Measurements from ENCODE around the gene IL17REL. TPM values are rescaled to one million over a fixed set of nuclear protein-coding genes. Genes with fewer than 3 reads are reported as not detected.

Gene IL17REL
- total RNA-seq, 4 donors from 2014 or later, result not detected

- TF ChIP-seq, protein P1, sequence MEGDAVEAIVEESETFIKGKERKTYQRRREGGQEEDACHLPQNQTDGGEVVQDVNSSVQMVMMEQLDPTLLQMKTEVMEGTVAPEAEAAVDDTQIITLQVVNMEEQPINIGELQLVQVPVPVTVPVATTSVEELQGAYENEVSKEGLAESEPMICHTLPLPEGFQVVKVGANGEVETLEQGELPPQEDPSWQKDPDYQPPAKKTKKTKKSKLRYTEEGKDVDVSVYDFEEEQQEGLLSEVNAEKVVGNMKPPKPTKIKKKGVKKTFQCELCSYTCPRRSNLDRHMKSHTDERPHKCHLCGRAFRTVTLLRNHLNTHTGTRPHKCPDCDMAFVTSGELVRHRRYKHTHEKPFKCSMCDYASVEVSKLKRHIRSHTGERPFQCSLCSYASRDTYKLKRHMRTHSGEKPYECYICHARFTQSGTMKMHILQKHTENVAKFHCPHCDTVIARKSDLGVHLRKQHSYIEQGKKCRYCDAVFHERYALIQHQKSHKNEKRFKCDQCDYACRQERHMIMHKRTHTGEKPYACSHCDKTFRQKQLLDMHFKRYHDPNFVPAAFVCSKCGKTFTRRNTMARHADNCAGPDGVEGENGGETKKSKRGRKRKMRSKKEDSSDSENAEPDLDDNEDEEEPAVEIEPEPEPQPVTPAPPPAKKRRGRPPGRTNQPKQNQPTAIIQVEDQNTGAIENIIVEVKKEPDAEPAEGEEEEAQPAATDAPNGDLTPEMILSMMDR (IDR thresholded peaks at IDR 0.05; ENCODE audit: low read depth), result no peak
These were observed 61.4 kb downstream of the IL17REL start for GRCh38 chr22:49951000-49951677.

DNA sequence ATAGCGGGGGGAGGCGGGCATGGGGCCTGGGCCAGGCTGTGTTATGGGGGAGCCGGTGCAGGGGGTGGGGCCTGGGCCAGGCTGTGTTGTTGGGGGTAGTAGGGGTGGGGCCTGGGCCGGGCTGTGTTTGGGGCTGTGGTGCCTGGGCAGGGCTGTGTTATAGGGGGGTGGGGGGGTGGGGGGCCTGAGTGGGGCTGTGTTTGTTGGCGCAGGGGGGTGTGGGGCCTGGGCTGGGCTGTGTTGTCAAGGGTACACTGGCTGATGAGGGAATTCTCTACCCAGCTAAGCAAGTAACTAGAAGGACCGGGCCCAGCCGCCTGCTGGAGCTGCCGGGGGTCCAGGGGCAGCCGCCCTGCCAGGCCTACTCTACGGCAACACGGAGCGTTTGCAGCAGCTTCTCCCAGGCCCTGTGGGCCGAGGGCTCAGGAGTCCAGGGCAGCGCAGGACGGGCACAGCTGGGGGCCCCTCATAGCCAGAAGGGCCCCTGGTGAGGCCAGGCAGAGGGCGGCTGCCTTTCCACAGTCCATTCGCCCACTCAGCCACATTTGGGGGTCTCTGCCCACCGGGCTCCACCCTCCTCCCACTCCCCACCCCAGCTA, 62.1 kb downstream of the IL17REL start:
- TF ChIP-seq, protein P1 (IDR thresholded peaks at IDR 0.05; ENCODE audit: low read depth), result no peak

DNA sequence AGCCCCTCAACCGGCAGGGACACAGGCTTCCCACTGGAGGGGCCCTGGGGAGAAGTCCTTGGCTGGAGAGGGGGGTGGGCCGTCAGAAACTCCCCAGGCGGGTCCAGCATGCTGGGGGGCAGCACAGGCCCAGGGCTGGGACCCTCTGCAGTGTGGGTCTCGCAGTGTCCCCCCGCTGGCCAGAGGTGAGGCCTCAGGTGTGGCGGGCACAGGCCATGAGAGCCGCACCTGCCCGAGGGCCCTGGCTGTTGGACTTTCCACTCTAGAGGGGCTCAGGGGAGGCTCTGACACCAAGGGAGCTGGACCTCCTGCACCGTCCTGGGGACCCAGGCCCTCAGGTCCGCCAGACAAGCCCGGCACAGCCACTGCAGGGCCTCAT, 62.7 kb downstream of the IL17REL start:
- TF ChIP-seq, protein P1 (IDR thresholded peaks at IDR 0.05; ENCODE audit: low read depth), result no peak

DNA sequence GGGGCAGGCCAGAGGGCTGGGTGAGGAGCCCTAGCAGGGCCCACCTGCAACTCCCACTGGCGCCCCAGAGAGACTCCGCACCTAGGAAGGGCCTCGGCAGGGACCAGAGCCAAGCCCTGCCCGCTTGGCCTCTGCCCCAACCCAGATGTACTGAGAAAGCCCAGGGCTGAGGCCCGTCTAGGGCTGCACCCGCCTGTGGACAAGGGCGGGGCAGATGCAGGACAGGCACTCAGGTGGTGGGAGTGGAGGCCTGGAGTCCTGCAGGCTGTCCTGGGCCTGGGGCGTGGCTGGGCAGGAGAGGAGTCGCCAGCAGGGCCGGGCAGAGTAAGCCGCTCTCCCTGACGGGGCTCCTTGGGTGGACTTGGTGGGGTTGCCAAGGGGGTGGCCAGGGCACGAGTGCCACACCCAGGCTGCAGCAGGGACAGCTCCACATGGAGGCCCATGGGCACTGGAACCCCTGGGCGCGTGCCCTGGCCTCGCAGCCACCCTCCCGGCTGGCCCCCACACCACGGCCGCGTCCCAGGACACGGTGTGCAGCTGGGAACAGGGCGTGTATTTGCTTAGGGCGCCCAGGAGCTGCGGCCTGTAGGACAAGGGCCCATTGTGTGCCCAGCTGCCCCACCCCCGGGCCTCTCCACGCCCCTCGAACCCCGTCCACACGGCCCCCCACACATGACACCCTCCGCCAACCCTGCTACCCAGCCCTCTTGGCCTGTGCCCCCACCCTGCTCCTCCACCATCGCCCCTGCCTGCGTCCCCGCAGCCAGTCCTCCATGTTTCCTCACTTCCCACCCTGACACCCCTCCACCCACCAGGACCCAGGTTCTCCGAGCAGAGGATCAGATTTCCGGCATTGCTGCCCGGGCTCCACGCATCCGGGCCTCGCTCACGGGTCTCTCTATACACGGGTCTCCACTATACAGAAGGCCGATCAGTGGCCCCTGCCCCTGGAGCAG, 63.3 kb downstream of the IL17REL start:
- TF ChIP-seq, protein P1 (IDR thresholded peaks at IDR 0.05; ENCODE audit: low read depth), result no peak

GRCh38 chr22:49948116-49948957, 64.2 kb downstream of the IL17REL start:
- TF ChIP-seq, protein P1 (IDR thresholded peaks at IDR 0.05; ENCODE audit: low read depth), result no peak

DNA sequence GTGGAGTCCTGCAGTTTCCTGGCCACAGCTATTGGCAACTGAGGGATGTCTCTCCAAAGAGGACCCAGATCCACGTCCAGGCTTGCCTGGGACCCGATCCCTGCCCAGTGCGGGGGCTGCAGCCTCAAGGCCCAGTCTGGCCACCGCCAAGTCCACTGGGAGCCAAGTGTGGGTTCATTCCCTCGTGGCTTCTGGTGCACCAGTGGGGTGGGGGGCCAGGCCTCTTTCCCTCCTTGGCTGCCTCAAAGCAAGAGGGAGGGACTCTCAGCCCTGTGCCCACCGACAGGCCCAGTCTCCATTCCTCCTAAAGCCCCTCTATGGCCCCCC, 65.3 kb downstream of the IL17REL start:
- TF ChIP-seq, protein P1 (IDR thresholded peaks at IDR 0.05; ENCODE audit: low read depth), result no peak
